GM10248 (cell line): ENCODE results near the gene PYCR2.

Source experiments
- CTCF ChIA-PET: fragments of 300-600 bp; sonication (Branson Sonifier 250); formaldehyde crosslinking; extraction: SDS; loops from one replicate; lab custom pipeline; 2021; ENCODE audit warnings: antibody characterized with exemption; lab: Yijun Ruan, JAX
- POLR2A ChIA-PET: fragments of 350-650 bp; sonication (Branson Sonifier 250); formaldehyde crosslinking; extraction: SDS; loops from one replicate; lab custom pipeline; 2020; ENCODE audit warnings: antibody characterized with exemption; lab: Yijun Ruan, JAX
- DNase-seq: peaks from one replicate; pipeline ENCODE4 v3.0.0; 2012; ENCODE audit errors: extremely low spot score
- TF ChIP-seq, protein P1 (sequence below): IDR thresholded peaks from 2 replicates; pipeline ENCODE4 v1.5.1; 2012; ENCODE audit warnings: mild to moderate bottlenecking, low read depth; ENCODE audit errors: extremely low read depth, missing control alignments, control extremely low read depth

PYCR2 gene

GRCh38 chr1:225871359-225872074, 52.5 kb downstream of the PYCR2 start:
- CTCF ChIA-PET, result interaction anchor here (1.2 to 2.7 kb wide), 2 partner anchors 10 to 94 kb away, joined by 4 to 13 read pairs; partner anchors contain the start of genes SRP9 and TMEM63A
- POLR2A ChIA-PET, result no interaction called here
- TF ChIP-seq, protein P1, sequence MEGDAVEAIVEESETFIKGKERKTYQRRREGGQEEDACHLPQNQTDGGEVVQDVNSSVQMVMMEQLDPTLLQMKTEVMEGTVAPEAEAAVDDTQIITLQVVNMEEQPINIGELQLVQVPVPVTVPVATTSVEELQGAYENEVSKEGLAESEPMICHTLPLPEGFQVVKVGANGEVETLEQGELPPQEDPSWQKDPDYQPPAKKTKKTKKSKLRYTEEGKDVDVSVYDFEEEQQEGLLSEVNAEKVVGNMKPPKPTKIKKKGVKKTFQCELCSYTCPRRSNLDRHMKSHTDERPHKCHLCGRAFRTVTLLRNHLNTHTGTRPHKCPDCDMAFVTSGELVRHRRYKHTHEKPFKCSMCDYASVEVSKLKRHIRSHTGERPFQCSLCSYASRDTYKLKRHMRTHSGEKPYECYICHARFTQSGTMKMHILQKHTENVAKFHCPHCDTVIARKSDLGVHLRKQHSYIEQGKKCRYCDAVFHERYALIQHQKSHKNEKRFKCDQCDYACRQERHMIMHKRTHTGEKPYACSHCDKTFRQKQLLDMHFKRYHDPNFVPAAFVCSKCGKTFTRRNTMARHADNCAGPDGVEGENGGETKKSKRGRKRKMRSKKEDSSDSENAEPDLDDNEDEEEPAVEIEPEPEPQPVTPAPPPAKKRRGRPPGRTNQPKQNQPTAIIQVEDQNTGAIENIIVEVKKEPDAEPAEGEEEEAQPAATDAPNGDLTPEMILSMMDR, result no peak
- no peak for DNase-seq

- ChIA-PET CTCF (interaction anchor here (1.2 to 2.7 kb wide), 2 partner anchors 10 to 93 kb away, joined by 4 to 13 read pairs; partner anchors contain the start of genes SRP9 and TMEM63A), POLR2A (no interaction called here)
- DNase-seq, result no peak
- TF ChIP-seq, protein P1, result no peak
These were observed 53.1 kb downstream of the PYCR2 start for GRCh38 chr1:225870911-225871310.
